Neutrophil (primary cell): ENCODE results near the gene HMOX1.

Experiments used
- H3K27ac ChIP-seq: fragments of 200-600 bp; sonication (generic); 2 replicates; pipeline ENCODE4 v1.5.1; 2016; ENCODE audit warnings: mild to moderate bottlenecking, moderate library complexity
- H3K27me3 ChIP-seq: fragments of 200-600 bp; sonication (generic); 2 replicates; pipeline ENCODE4 v1.6.0; 2016; ENCODE audit warnings: mild to moderate bottlenecking
- H3K36me3 ChIP-seq: fragments of 200-600 bp; sonication (generic); 2 replicates; pipeline ENCODE4 v1.5.1; 2017
- H3K4me1 ChIP-seq, 2 experiments: fragments of 200-600 bp in 1 of 2; sonication (generic) in 1 of 2; 1 replicate in 1 of 2; 2 replicates in 1 of 2; pipeline versions ENCODE4 v1.5.1 to v1.6.1; 2013 to 2016; ENCODE audit warnings: low read depth in 1 of 2, low read length in 1 of 2, mild to moderate bottlenecking in 1 of 2, moderate library complexity in 1 of 2; ENCODE audit not compliant: control insufficient read depth in 1 of 2, insufficient read depth in 1 of 2
- H3K4me3 ChIP-seq, 2 experiments: fragments of 200-600 bp in 1 of 2; sonication (generic) in 1 of 2; 1 replicate in 1 of 2; 2 replicates in 1 of 2; pipeline ENCODE4 v1.5.1; 2013 to 2016; ENCODE audit warnings: low read depth in 1 of 2, low read length in 1 of 2, mild to moderate bottlenecking in 1 of 2, moderate library complexity in 1 of 2
- H3K9me3 ChIP-seq: fragments of 200-600 bp; sonication (generic); 2 replicates; pipeline ENCODE4 v1.5.1; 2016
- TF ChIP-seq, protein P1 (sequence below): fragments of 200-600 bp; sonication (generic); IDR thresholded peaks from 2 replicates; pipeline ENCODE4 v1.5.1; 2016; ENCODE audit warnings: antibody characterized with exemption

The HMOX1 gene

DNA sequence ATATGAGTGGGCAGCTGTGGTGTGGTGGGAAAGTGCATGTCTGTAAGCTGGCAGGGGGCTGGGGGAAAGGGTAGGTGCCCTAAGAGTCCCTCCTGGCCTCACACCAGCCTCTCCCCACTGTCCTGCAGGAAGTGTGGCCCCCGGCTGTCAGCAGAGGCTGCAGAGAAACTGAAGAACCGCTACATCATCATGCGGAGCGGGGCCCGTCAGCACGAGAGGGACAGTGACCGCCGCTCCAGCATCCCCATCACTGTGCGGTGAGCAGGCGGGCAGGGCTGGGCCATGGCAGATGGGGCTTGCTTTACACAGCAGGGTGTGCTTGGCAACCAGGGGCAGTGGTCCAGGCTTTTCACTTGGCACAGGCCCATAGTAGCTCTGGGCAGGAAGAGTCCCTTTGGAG, 38.9 kb downstream of the HMOX1 start:
- H3K4me1 ChIP-seq: peaks cover 9 to 16% of the 10 kb centered on the region in 2 experiments
- TF ChIP-seq, protein P1, sequence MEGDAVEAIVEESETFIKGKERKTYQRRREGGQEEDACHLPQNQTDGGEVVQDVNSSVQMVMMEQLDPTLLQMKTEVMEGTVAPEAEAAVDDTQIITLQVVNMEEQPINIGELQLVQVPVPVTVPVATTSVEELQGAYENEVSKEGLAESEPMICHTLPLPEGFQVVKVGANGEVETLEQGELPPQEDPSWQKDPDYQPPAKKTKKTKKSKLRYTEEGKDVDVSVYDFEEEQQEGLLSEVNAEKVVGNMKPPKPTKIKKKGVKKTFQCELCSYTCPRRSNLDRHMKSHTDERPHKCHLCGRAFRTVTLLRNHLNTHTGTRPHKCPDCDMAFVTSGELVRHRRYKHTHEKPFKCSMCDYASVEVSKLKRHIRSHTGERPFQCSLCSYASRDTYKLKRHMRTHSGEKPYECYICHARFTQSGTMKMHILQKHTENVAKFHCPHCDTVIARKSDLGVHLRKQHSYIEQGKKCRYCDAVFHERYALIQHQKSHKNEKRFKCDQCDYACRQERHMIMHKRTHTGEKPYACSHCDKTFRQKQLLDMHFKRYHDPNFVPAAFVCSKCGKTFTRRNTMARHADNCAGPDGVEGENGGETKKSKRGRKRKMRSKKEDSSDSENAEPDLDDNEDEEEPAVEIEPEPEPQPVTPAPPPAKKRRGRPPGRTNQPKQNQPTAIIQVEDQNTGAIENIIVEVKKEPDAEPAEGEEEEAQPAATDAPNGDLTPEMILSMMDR: no peak
- peaks cover 88% of the 10 kb centered on the region for H3K36me3 ChIP-seq
- H3K27me3 ChIP-seq: no peaks in the 10 kb centered on the region
- H3K4me3 ChIP-seq: no peak overlapping the region
- H3K9me3 ChIP-seq: no peaks in the 10 kb centered on the region
- H3K27ac ChIP-seq: peak overlapping the region; percentile 79

DNA sequence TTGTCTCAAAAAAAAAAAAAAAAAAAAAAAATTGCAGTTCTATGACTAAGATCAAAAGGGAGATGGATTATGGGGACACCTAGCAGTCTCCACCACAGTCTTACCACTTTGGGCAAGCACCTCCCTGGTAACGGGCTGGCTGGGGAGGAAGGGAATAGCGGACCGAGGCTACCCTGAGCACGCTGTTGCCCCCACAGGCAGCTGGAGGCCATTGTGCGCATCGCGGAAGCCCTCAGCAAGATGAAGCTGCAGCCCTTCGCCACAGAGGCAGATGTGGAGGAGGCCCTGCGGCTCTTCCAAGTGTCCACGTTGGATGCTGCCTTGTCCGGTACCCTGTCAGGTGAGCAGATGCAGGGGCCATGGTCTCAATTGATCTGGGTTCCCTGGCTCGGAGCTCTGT, 40.2 kb downstream of the HMOX1 start:
- peaks cover 84% of the 10 kb centered on the region for H3K36me3 ChIP-seq
- H3K4me1 ChIP-seq: peaks cover 9 to 16% of the 10 kb centered on the region in 2 experiments
- no peaks in the 10 kb centered on the region for H3K27me3 ChIP-seq
- no peaks in the 10 kb centered on the region for H3K9me3 ChIP-seq
- TF ChIP-seq, protein P1: no peak
- no peak overlapping the region for H3K27ac ChIP-seq
- H3K4me3 ChIP-seq: no peak overlapping the region

DNA sequence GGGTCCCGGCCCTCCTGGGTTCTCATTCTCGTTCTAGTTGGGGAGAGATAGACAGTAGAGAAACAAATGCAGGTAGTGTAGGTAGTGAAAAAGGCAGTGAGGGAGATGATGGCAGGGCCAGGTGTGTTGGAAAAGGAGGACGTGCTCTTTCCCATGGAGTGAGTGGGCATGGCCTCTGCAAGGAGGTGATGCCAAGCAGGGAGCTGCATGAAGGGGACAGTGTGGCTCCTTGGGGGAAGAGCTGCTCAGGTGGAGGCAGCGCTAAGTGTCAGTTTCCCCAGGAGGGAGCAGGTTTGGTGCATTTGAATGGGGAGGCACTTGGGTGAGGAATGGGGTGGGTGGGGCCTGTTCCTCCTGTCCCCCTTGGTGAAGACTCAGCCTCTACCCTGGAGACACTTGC, 41.2 kb downstream of the HMOX1 start:
- Histone ChIP-seq H3K4me3 (no peak overlapping the region), H3K9me3 (no peaks in the 10 kb centered on the region), H3K27me3 (no peaks in the 10 kb centered on the region), H3K27ac (no peak overlapping the region), H3K36me3 (peaks cover 85% of the 10 kb centered on the region), H3K4me1 (peaks cover 9 to 16% of the 10 kb centered on the region in 2 experiments)
- TF ChIP-seq, protein P1: no peak

DNA sequence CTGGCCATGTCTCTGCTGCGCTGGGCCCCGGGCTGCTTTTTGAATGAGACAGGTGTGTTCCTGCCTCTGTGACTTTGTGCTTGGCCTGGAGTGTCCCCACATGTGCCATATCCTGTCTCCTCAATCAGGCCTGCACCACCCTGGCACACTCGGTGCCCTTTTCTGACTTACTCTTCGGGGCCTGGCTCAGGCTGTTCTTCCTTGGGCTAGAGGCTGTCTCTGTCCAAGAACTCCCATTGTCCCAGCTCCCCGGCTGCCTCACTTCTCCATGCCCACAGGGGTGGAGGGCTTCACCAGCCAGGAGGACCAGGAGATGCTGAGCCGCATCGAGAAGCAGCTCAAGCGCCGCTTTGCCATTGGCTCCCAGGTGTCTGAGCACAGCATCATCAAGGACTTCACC, 42.0 kb downstream of the HMOX1 start:
- peaks cover 78% of the 10 kb centered on the region for H3K36me3 ChIP-seq
- peaks cover 9 to 15% of the 10 kb centered on the region in 2 experiments for H3K4me1 ChIP-seq
- TF ChIP-seq, protein P1: no peak
- no peak overlapping the region for H3K27ac ChIP-seq
- H3K9me3 ChIP-seq: no peaks in the 10 kb centered on the region
- no peak overlapping the region for H3K4me3 ChIP-seq
- H3K27me3 ChIP-seq: no peaks in the 10 kb centered on the region

DNA sequence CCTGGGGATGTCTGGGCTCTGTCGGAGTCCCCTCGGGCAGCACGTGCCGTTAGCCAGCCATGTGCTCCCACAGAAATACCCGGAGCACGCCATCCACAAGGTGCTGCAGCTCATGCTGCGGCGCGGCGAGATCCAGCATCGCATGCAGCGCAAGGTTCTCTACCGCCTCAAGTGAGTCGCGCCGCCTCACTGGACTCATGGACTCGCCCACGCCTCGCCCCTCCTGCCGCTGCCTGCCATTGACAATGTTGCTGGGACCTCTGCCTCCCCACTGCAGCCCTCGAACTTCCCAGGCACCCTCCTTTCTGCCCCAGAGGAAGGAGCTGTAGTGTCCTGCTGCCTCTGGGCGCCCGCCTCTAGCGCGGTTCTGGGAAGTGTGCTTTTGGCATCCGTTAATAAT, 43.2 kb downstream of the HMOX1 start:
- TF ChIP-seq, protein P1: no peak
- Histone ChIP-seq H3K27ac (no peak overlapping the region), H3K36me3 (peaks cover 73% of the 10 kb centered on the region)

DNA sequence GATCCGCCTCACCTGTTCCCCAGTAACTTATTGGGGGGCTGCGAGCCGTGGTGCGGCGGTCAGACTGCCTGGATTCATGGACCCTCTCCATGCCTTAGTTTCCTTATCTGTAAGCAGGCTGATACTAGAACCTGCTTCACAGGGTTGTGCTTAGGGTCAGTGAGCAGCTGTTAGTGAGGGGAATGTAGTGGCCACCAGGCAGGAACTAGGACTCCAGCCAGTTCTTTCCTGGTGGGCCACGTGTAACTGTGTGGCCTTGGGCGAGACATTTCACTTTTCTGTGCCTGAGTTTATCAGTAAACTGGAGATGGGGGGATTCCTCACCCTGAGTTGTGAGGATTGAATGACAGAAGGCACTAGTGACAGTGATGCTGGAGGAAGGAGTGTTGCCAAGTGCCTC, 43.9 kb downstream of the HMOX1 start:
- H3K9me3 ChIP-seq: no peaks in the 10 kb centered on the region
- no peaks in the 10 kb centered on the region for H3K27me3 ChIP-seq
- no peak overlapping the region for H3K27ac ChIP-seq
- TF ChIP-seq, protein P1: no peak
- H3K4me1 ChIP-seq: no peaks in the 10 kb centered on the region
- H3K4me3 ChIP-seq: no peak overlapping the region
- peaks cover 66% of the 10 kb centered on the region for H3K36me3 ChIP-seq

More for the DNA sequence above, 43.2 kb downstream of the HMOX1 start:
- peaks cover 2 to 3% of the 10 kb centered on the region in 2 experiments for H3K4me1 ChIP-seq
- H3K27me3 ChIP-seq: no peaks in the 10 kb centered on the region
- H3K9me3 ChIP-seq: no peaks in the 10 kb centered on the region
- no peak overlapping the region for H3K4me3 ChIP-seq
